Superior temporal gyrus (tissue), 1 donor: Measurements from ENCODE around the gene CATSPER1.
A peak's percentile ranks its signal among the peaks of the same experiment; 100 is the strongest.
"Not testable (repeated sequence)": the region's sequence is repeated elsewhere in the genome, so short reads cannot be mapped to it uniquely, and the experiment has no call there.

Source experiments
- DNase-seq: peaks from one replicate; pipeline ENCODE4 v3.0.0-alpha.2; 2016; ENCODE audit errors: extremely low spot score

The CATSPER1 gene

DNA sequence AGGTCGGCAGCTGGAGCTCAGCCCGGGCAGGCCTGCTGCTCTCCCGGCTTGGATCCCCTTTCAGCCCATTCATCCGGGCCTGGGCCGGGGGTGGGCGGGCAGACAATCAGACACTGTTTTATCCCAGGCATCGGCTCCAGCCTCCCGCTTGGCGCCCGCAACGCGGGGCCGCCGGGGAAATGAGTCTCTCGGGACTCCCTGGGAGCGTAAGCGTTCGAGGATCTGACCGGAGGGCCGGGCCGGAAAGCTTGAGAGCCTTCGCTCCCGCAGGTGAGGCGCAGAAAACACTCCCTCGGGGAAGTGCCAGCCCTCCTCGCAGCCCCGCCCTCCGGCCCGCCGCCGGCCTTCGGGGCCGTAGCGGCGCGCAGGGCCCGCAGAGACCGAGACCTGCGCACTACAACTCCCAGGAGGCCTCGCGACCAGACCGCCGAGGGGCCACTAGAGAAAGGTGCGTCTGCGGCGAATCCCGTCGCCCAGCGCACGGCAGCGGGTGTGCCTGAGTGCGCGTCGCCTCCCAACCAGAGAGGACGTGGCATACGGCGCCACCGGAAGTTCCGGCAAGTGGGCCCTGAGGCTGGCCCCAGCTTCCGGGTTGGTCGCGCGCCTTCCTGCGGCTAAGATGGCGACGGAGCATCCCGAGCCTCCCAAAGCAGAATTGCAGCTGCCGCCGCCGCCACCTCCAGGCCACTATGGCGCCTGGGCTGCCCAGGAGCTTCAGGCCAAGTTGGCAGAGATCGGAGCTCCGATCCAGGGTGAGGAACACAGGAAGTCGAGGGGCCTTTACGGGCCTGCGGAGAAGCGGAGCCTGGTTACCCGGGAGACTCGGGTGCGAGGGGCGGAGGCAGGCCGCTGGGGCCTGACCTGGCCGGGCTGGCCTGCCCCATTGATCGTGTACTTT is 25.7 kb upstream of the CATSPER1 start, which contains the start of gene SF3B2:
SF3B2 (plus strand) TSS at position 599 of the 898 bp plus-strand sequence; CDS start at position 620, 21 bp downstream.
- peak; percentile 98 for DNase-seq

DNA sequence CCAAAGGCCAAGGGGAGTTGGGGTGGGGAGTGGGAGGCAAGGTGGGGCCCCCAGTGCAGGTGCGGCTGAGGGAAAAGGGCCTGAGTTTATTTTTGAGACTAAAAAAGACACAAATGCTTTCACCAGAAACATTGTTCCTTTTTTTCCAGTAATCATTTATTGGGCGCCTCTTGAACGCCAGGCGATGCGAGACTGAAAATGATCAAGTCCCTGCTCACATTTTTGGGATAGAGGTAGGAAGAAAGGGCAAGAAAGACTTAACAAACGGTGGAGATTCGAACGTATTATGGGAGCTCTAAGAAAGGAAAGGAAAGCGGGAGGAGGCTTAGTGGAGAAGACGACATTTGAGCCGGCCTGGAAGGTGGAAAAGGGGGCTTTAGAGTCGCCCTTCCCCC is 25.1 kb upstream of the CATSPER1 start:
- DNase-seq: no peak

DNA sequence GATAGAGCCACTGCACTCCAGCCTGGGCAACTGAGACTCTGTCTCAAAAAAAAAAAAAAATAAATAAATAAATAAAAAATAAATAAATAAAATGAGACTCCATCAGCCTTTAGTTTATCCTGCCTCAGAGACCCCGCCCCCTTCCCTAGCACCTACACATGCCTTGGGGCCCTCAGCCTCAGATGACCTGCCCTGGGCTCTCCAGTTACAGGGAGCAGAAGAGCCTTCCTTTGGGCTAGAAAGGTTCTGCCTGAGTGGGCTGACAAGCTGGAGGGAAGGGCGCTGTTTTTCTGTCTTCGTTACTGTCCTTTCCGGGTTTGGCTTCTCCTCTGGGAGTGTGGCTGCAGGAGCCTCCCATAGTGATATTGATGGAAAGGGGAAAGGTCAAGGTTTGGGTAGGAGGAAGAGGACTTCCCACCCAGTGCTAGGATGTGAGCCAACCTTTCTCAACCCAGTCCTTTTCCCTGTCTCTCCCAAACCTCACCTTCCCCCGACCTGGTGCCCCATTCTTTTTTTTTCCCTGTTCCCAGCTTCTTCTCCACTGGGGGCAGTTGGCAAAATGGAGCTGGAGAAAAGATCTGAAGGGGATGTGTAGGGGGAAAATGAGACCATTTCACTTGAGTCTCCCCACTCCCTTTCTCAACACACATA is 24.4 kb upstream of the CATSPER1 start:
- no peak for DNase-seq

DNA sequence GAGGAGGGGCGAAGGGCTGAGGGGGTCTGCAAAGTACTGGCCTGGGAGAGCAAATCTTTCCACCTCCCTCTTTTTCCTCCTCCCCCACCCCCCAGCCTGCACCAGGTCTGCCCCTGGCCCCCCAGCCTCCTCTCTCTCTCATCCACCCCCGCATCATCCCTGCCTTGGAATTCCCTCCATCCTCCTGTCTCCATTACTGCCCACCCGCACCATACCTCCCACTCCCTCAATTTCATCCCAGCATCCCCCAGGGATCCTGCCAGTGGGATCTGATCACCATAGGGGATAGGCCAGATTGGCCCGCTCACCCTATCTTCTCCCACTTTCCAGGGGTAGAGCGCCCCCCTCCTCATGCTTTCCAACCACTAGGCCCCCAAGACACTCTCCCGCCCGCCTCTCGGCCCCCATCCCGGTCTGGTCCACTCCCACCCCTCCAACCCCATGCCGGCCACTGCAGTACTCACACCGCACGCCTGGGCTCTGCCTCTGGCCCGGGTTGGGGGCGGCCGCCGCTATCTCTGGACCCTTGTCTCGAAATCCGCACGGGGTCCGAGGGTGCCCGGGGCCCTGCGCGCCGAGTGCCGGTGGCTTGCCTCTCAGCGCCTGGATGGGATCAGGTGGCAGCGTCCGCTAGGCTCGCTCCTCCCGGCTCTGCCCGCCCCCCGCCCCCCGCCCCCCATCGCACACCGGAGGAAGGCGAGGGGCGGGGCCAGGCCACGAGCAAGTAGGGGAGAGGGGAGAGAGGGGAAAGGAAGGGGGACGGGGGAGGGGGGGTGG is 22.5 kb upstream of the CATSPER1 start, which contains the start of gene GAL3ST3:
GAL3ST3 (minus strand) TSS at position 615 of the 777 bp plus-strand sequence. CDS start 3,746 bp downstream, outside the sequence.
- no peak for DNase-seq

DNA sequence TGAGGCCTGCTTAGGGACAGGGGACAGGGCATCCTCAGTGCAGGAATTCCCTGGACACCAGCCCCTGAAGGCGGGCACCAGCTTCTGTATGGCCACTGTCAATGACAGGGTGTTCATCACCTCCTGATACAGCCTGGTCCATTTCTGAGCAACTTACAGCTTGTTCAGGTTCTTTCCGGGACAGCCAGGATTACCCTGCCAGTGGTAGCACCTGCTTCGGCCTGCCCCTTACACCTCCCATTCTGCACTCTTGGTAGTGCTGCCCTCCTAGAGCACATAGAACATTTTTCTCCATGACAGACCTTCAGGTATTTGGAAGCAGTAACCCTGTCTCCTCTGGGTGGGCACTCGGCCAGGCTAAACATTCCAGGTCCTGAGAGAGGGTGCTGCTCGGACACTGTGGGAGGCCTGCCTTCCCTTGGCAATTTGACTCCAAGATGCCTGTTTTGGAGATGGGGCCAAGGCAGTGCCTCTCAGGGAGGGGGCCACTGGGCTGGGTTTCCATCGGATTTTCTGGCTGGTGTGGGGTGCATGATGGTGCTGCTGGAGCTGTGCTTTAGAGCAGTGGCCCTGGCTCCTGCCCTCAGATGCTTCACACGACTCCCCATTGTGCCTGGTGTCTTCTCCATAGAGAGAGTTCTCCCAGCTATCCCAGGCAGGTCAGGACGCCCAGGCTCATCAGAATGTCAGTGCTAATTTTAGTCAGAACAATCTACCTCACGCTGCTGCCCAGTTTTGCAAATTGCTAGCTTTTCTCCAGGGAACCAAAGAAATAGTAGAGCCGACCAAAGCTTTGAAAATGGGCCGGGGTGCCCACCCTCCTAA is 21.5 kb upstream of the CATSPER1 start:
- no peak for DNase-seq

DNA sequence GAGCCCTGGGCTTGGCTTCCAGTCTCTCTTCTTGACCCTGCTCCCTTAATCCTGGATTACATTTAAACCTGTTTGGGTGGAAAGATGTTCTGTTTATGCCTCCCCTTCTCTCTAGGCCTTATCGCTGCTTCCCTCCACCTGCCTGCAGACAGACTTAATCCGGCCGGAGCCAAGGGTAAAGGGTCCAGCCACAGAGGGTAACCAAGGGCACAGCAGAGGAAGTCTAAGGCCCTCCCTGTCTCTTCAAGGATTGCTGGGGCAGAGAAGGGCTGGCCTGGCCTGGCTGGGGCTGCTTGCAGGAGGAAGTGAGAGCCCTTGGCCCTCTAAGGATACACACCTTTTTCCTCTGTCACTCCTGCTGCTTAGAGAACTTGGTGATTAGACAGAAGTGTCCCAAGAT is 20.6 kb upstream of the CATSPER1 start:
- DNase-seq: no peak

DNA sequence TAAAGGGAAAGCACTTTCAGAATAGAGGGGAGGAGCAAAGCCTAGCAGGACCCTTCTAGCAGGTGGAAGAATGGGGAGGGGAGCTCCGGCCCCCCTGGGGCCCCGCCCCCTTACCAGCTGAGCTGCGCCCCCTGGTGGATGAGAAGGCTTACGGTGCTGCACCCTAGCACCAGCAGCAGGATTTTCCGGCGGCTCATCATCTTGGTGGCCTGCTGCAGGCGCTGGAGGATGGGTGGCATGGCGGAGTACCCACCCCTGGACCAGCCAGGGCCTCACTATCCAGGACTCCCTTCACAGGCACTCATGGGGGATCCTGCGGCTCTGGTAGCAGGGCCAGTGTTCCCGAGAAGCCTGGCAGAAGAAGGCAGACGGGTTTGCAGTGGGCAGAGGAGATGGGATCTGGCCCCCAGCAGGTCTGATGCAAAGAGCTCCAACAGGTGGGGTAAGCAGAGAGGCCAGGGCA is 18.9 kb upstream of the CATSPER1 start:
- peak; percentile 83 for DNase-seq

DNA sequence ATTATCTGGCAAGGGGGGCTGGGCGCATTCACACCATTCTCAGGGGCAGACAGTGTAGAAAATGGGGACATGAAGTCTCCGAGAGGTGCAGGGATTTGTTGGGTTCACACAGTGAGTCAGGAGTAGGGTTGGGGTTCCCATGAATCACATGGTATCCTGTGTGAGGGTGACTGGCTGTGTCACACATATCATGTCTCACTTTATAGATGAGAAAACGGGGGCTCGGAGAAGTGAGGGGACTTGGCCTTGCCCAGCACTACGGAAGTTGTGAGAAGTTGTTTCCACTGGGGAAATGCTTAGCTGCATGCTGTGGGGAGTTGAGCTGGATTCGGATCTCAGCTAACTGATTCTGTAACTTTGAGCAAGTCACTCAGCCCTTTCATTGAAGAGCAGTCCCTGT is 18.5 kb upstream of the CATSPER1 start:
- DNase-seq: no peak

DNA sequence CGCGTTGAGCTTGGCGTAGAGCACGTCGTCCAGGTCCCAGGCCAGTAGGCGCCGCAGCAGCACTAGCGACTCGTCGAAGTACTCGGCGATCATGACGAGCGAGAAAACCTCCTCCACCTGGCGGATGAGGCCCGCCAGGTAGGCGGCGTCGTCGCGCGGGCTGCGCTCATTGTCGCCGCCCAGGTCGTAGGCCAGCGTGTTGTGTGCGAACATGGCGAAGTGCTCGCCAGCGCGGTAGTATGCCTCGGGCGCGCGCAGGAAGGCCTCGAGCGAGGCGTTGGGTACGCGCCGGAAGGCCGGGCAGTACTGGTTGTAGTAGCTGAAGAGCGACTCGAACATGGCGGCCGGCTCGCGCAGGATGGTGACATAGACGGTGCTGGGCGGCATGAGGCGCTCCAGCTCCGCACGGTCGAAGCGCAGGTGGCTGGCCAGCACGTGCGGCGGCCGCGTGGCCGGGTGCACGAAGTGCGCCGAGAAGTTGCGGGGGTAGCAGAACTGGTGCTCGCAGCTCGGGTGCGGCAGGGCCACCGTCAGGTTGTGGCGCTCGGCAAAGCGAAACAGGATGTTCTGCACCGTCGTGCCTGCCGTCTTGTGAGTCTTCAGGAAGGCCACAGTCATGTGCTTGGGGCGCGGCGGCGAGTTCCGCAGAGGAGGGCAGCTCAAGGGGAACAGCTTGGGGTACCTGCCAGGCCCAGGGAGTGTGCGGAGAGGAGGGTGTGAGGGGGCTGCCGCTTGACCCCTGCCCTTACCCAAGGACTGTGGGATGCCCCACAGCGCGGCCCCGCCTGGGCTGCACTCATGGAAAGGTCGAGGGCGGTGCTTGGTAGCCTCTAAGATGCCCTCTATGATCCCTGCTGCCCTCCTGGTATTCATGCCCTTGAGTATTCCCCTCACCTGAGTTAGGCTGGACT is 17.0 kb upstream of the CATSPER1 start:
- no peak for DNase-seq

DNA sequence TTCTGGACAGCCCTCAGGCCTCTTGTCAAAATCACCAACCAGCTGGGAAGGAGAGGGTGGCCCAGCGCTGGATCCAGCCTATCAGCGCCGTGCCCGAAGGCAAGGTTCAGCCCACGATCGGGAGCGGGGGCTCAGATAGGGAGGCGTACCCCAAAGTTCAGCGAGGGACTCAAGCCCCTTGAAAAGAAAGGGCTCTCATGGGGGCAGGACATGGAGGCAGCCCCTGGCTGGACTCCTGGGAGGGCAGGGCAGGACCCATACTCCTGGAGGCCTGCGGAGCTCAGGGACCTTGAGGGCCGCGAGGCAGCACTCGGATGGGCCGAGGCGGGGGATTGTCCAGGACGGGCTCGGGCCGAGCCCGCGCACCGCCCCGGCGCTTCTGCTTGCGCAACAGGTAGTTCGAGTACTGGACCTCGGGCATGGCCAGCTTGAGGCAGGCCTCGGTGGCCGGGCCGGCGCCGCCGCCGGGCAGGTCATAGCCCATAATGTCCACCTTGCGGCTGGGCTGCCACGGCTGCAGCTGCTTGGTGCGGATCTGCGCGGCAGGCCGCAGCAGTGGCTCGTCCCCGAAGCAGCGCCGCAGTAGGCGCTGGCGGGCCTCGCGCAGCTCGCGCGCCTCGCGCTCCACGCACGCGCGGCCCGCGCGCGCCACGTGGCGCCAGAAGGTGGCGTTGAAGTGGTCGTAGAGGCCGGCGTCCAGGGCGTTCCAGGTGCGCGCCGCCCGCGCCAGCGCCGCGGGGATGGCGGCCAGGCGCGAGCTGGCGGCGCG is 16.1 kb upstream of the CATSPER1 start:
- DNase-seq: no peak

DNA sequence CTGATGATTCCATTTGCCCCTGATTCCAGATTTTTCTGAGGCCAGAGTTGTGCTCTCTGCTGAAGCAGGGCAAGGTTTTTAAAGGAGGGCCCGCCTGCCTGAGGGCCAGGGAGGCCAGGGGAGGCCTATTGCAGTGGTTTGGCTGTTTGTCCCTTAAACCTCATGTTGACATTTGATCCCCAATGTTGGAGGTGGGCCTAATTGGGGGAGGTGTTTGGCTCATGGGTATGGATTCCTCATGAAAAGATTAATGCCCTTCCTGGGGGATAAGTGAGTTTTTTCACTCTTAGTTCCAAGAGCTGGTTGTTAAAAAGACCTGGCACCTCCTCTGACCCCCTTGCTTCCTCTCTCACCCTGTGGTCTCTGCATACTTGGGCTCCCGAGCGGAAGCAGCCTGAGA is 13.5 kb upstream of the CATSPER1 start:
- DNase-seq: no peak

DNA sequence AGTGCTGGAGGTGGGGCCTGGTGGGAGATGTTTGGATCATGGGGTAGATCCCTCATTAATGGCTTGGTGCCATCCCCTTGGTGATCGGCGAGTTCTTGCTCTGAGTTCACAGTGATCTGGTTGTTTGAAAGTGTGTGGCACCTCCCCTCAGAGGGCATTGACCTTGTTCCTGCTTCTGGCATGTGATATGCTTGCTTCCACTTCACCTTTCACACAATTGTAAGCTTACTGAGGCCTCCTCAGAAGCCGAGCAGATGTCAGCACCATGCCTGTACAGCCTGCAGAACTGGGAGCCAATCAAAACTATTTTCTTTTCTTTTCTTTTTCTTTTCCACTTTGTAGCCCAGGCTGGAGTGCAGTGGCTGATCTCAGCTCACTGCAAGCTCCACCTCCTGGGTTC is 11.0 kb upstream of the CATSPER1 start:
- DNase-seq: no peak

DNA sequence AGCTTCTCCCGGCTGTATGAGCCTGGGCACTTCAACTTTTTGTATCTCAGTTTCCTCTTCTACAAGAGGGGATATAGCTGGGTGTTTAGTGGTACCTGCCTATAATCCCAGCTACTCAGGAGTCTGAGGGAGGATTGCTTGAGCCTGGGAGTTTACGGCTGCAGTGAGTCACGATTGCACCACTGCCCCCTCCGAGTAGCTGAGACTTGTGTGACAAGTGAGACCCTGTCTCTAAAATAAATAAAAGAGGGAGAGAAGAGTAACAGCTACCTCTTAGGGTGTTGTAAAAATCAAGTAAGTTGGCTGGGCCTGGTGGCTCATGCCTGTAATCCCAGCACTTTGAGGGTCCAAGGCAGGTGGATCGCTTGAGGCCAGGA is 10.0 kb upstream of the CATSPER1 start:
- no peak for DNase-seq

DNA sequence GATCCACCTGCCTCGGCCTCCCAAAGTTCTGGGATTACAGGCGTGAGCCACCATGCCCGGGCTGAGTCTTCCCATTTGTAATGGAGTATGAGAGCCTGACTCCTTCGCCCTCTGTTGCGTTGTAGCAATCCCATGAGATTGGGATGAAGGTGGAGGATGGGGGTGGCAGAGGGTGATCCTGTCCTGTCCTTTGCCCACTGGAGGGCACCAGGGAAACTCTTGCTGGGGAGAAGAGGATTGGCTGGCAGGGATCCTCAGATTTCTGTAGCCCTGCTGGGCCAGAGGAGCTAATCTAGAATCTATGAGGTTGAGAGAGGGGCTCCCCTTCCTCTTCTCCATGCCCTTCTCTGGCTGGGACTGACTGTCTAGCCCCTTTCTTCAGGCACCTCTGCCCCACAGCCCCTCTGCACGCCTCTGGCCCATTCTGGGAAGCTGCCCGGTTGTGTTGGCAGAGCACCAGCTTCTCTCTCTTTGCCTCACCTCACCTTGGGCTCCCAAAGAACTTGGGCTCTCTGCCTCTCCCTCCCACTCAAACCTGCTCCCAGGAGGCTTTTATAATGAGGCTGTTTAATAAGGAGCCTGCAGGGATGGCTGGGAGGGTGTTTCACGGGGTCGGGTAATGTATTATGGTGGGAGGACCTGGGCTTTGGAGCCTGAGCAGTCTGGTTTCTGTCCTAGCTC is 9.5 kb upstream of the CATSPER1 start:
- no peak for DNase-seq

DNA sequence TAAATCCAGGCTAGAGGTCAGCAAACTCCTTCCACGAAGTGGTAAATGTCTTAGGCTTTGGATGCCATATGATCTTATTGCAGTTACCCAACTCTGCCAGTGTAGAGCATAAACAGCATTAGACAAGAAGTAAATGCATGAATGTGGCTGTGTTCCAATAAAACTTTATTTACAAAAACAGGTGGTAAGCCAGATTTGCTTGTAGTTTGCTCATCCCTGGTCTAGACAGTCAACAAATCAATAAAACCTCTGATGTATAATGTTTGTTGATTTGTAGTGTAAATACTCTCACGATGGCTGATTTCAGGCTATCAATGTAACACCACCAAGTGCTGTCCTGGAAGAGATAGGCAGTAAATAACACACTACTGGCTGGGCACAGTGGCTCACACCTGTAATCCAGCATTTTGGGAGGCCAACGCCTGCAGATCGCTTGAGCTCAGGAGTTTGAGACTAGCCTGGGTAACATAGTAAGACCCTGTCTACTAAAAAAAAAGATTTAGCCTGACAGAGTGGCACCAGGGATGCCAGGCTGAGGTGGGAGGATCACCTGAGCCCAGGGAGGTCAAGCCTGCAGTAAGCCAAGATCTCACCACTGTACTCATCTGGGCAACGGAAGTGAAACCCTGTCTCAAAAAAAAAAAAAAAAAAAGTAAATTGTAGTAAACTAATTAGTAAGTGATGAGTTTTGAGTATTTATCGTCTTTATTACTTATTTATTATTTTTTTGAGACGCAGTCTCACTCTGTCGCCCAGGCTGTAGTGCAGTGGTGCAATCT is 6.9 kb upstream of the CATSPER1 start:
- no peak for DNase-seq

DNA sequence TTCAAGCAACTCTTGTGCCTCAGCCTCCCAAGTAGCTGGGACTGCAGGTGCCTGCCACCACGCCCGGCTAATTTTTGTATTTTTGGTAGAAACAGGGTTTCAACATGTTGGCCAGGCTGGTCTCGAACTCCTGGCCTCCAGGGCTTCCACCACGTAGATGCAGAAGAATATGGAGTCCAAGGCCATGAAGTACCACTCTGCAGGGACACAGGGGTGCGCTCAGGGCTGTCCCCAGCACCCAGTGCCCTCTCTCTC is 3.2 kb downstream of the CATSPER1 start:
- DNase-seq: not testable (repeated sequence)

DNA sequence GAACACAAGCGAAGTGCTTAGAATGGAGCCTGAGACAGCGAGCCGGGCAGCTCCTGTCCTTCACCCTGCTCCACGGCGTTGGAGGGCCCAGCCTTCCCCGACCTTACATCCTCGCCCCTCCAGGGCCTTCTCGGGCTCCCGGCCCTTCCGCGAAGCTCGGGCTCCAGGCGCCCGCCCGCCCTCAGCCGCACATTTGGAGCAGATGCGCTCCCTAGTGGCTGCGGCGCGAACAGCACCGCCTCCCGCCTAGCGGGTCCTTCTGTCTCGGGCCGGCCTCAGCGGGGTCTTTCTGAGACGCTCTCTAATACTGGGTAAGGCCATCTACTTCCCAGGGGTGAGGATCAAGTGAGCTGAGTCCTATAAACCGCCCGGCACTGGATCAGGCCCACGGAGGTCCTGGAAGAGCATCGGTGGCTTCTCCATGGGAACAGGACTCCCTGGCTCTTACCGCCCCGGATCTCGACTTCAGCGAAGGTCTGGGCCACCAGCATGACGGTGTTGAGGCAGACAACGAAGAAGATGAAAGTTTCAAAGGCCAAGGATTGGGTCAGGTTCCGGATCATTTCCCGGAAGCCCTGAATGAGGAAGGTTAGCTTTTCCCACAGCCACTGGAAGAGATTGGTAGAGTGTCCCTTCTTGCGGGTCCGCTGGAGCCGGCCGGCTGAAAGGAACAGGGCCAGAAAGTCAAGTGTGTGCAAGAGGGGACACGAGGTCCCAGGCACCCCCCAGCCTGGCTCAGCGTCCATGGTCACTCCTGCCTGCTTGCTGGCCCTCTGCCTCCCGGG is 3.7 kb downstream of the CATSPER1 start:
- DNase-seq: peak; percentile 67
